Stimulated activated CD4-positive, alpha-beta T cell treated with anti-CD3 and anti-CD28 coated beads, Interleukin-15, amount 100 ng/mL, for 48 hours (primary cell): Measurements from ENCODE around the gene EIPR1.
"Not testable (repeated sequence)": the region's sequence is repeated elsewhere in the genome, so short reads cannot be mapped to it uniquely, and the experiment has no call there.

Experiments used
- DNase-seq, 2 donors: peaks; one replicate each; pipeline ENCODE4 v3.0.0-alpha.2; 2020; ENCODE audit warnings: low read depth in 2 of 2

Gene EIPR1

DNA sequence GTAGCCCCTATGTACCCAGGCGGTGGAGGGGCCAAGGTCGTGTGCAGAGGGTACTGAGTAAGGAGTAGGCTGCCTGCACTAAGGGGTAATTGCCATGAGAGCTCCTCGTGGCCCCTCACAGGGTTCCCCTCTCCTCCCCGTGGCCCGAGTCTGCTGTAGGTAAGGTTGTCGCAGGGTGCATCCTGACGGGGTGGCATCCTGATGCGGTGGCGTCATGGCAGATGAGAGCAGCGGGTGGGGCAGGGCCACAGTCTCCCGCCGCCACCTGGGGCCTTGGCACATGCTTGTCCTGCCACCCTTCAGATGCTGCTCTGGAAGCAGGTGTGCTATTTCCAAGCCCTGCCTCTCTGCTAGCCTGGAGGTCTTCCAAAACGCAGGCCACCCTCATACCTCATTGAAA, 89.7 kb downstream of the EIPR1 start:
- DNase-seq = no peak

DNA sequence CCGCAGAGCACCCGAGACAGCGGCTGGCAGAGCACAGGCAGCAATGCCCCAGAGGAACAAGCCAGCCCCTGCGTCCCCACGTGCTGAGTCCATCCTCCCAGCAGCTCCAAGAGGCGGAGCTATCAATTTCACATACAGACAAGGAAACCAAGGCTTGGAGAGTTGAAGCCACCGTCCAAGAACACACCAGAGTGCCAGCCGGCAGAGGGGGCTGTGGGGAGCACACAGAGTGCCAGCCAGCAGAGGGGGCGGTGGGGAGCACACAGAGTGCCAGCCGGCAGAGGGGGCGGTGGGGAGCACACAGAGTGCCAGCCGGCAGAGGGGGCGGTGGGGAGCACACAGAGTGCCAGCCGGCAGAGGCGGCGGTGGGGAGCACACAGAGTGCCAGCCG, 91.0 kb downstream of the EIPR1 start:
- not testable (repeated sequence) for DNase-seq

DNA sequence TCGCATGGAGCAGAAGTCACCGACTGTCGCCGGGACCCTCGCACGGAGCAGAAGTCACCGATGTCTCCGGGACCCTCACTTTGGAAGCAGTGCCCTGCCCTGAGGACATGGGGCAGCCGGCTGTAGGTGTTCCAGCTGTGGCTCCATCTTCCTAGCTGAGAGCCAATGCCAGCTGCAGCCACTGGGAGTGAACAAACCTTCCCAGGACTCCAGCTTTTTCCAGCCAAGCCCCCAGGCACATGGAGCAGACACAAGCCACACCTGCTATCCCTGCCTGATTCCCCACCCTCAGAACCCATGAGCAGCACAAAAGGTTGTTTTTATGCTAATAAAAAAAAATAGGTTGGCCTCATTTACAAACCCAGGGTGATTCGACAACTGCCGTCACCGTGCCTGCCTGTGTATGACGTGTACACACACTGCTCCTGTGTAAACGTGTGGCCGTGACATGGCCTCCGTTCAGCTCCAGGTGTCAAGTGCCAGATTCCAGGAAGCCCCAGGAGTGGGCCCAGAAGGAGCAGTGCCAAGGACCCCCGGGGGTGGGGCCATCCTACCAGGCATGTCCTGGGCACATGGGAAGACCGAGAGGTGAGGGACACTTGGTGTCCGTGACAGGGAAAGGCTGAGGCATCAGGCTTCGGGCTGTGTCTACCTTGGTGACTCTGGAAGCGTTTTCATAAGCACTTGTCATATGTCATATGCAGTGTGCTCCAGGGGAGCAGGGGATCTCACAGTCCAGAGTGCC, 91.5 kb downstream of the EIPR1 start:
- DNase-seq = no peak

DNA sequence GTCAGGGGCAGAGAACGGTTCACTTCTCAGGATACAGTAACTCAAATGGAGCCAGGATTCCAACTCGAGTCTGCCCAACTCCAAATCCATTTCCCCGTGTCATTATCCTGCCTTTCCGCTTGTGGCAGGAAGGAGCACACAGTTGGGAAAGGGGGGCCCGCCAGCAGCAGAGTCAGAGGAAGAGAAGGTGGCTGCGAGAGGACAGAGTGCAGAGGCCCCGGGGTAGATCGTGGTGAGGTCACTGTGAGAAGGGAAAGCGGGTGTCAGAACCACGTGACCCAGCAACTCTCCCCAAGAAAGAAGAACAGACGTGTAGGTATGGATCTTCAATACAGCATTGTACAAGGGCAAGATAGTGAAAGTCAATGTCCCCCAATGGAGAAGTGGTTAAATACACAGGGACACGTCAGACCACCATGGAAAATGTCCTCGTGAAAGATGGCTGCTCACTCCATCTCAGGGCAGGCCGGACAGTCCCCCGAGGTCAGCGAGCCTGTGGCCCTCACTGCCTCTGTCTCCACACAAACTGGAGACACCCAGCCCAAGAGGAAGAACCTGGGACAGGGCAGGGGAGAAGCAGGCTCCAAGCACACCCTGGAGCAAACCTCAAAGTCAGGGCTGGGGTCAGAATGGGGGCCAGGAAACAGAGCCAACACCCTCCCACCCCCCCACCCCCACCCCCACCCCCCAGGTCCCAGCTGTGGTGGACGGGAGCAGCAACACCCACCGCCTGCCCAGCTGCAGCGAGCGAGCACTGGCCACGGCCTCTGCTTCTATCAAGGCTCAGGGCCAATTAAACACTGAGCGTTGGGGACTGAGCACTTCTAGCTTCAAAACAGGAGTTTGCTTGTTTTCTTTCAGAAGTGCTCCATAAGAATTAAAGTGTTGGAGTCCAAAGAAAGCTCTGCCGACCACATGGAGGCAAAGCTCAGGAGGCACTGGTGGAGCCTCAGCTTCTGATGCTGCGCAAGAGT, 92.7 kb downstream of the EIPR1 start:
- no peak for DNase-seq

DNA sequence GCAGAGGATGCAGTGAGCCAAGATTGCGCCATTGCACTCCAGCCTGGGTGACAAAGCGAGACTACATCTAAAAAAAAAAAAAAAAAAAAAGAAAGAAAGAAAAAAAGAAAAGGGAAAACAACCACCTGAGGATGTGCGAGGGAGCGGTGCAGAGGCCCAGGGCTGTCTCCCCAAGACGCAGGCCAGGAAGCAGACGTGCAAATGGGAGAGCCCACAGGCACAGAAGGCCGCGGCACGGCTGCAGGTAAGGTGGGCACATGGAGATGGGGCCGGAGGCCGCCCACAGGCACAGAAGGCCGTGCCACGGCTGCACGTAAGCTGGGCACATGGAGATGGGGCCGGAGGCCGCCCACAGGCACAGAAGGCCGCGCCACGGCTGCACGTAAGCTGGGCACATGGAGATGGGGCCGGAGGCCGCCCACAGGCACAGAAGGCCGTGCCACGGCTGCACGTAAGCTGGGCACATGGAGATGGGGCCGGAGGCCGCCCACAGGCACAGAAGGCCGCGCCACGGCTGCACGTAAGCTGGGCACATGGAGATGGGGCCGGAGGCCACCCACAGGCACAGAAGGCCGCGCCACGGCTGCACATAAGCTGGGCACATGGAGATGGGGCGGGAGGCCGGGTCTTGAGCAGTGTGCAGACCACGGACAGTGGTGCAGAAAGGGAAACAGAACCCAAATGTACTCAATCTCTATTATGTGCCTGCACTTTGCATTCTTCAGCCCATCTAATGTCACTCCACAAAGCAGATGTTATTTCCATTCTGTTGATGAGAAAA, 93.6 kb downstream of the EIPR1 start:
- DNase-seq = not testable (repeated sequence)

DNA sequence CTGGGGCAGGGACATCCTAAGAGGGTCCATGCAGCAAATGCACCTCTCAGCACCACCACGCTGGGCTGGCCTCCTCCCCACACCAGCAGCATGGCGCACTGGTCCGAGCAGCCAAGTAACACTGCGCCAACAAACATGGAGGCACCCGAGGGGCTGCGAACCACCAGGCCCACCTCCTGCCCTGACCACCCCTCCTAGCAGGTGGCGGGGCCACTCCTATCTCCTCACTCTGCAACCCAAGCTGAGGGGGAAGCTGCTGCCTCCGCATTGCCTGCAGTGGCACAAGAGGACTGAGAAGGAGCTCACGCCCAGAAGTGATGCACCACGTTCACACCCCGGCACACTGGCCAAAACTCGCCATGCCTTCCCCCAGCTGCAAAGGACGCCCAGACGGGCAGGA, 94.4 kb downstream of the EIPR1 start:
- no peak for DNase-seq

DNA sequence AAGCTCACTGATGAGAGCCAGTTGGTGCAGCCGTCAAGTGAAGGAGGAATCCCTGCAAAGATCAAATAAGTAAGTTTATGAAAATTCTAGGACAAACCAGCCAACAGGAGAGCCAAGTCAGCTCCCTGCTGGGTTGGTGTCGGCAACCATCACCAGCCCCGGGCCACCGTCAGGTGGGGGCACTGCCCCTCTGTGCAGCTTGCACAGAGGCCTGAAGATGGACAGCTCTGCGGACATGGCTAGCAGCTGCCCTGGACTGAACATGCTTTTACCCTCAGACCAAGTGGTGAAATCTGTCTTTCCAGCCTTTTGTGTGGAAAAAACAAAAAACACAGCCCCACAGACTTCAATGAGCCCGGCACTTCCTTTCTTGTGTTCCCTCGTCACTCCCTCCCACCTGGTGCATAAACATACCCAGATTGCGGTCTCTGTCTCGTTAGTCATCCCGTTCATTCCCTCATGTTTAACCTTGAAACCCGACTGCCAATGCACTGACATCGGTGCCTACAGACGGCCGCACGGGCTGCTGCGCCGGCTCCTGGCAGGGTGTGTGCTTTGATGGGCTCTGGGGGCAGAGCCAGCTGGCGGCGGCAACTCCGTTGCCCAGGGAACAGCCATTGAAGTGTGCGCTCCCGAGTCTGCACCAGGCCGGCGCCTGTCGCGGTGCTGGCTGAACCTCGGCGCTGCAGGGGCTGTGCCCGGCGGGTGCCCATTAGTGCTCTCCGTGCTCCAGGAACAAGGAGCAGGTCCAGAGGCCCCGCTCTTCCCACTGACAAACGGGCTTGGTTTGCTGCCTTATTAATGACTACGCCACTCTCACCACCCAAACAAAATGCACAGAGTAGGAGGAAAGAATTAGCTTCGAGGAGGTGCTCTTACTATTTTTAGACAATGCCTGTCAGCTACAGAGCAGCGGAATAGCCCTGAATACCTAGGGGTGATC, 95.3 kb downstream of the EIPR1 start:
- no peak for DNase-seq

DNA sequence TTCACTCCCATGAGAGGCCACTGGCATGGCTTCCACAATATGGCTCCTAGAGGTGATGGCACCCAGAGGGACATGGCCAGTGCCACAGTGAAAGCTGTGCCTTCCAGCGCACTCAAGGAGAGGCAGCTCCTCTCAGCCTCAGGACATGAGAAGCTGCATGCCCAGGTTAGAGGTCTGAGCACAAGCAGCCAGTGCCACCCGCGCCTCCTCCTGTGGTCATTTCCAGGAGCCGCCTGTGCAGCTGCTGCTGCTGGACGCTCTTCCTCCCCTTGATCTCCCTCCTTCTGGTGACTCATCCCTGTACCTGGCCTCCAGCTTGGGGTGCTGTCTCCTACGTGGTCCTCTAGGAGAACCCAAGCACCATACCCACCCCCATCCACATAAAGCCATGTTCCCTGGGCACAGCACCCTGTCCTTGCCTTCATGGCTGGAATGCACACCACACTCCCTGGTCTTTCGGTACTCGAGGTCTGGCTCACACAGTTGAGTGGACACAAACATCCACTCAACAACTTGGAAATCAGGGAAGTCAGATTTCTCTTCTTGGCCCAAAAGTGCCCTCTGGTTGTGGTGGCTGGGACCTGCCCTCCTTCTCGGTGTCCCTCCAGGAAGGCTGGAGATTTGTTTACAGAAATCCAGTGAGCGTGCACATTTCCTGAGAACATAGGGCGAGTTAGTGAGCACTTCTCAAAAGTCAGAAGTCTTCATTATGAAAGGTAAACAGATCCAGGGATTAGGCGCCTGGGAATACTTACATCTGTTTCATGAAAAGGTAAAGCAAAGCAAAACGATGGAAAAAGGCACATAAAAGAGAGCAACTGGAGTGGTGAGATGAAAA, 96.7 kb downstream of the EIPR1 start:
- DNase-seq = no peak

DNA sequence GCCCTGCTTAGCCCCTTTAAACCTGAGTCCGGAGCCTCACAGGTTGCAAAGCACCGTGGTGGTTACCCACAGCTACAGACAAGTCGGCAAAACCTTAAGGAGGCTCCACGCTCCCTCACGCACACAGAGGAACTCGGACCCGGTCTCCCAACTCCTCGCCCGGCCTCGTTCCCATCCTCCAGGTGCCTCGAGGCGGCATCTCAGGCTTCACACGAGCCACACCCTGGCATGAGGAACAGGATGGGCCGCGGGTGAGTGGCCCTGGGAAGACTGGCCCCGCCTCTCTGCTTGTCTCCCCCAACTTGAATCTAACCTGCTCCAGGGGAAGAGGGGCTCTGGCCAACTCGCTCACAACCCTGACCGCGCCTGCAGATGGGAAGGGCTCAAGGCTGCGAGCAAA, 97.4 kb downstream of the EIPR1 start:
- DNase-seq = no peak

DNA sequence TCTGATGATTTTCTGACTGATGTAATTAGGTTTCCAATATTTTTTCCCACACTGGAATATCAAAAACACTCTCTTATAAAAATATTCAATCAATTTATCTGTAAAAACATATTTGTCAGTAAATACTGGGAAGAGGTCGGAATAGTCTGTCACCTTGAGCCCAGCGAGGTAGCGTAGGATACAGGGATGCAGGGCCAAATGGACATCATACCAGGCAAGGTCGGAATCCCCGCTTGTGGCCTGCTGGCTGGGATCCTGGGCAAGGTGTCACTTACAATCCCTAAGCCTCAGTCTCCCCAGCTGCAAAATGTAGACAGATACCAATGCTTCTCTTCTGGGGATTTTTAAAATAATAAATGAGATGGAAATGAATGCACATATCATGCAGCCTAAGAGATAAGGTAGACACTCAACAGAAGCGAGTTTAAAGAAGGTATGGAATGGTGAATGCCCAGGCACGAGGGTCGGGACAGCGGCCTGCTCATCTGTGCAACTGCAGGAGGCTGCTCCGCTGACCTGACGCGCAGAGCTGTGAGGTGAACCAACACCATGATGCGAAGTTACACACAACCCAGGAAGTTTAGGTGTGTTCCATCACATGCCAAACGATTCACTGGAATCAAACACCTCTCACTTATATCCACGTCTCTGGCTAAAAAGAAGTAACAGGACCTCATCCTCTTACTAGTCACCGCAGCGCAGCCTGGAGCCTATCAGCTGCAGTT, 98.2 kb downstream of the EIPR1 start:
- DNase-seq = no peak

DNA sequence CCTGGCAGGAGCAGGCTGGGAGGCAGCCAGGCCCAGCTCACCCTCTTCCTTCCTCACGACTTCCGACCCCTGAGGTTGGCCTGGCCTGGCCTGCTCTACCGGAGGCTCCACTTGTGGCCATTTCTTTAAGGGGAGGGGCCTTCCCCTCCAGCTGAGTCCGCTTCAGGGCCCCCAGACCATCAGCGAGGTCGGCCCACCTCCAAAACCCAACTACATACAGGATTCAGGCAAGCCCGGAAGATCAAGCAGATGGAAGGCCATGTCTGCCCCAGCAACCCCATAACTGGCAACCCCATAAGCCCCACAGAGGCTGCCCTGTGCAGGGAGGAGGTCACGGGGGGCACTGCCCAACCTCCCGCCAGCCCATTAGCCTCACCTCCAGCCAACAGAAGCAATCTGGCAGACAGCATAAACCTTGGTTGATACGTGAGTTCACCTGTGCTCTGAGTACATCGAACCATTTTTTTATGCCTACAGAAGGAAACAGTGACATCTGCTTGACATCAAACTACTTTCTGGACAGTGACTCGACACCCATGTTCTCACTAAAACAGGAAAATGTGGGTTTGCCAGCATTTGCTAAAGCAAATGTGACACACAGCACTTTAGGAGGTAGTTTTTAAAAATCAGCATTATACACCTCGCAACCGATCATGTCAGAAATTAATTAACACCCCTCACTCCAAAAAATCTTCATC, 98.9 kb downstream of the EIPR1 start:
- DNase-seq = no peak

DNA sequence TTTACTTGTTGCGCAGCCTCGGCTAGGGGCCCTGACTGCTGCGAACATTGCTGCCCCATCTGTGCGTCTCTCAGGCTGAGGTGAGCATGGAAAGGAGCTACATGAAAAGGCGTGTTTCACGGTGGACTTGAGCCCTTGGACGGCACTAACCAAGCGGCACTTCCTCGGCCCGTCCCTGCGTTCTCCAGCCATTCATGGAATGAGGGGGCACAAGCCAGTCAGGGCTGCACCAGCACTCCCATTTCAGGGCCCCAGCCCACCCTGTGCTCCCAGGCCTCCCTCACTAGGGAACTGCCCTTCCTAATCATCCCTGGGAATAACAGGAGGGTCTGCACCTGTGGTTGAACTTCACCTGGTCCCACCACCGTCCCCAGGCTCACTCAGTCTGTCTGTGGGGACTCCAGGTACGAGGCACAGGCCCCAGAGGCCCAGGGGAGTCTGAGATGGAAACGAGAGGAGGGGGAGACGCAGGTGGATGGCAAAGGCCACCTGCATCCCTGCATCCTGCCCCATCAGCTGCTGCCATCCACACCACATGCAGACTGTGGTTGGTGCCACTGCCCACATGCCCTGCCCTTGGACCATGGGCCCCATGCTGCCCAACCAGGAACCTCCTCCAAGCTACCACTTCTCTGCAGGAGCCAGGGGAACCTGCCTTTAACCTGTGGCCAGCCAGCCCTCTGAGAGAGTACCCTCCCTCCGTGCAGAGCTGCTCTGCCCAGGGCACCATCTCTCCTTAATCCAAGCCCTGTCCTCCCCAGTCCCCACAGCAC, 99.7 kb downstream of the EIPR1 start:
- no peak for DNase-seq

DNA sequence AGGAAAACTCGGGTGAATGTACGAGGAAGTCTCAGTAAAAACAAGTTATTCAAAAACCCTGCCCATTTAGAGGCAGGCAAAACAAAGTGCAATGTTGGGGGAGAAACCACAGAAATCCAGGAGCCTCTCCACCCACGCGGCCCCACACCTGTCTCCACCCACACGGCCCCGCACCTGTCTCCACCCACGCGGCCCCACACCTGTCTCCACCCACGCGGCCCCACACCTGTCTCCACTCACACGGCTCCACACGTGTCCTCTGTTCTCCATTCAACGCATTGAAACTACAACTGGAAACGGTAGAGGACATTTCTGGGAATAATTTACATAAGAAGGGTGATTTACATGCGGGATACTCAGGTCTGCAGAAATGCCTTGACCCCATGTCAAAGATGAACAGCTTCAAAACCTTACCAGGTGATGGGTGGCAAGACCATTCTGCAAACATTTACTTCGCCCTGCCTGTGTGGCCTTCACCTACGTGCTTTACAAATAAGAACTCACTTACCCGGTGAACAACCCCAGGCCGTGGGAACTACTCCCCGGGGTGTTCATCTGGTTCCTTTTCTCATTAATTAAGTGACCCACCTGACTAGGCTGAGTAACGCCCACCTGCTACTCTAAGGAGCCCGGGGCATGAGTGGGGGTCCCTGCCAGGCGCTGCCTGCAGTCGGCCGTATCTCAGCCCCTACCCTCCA, 100.4 kb downstream of the EIPR1 start:
- DNase-seq = no peak

DNA sequence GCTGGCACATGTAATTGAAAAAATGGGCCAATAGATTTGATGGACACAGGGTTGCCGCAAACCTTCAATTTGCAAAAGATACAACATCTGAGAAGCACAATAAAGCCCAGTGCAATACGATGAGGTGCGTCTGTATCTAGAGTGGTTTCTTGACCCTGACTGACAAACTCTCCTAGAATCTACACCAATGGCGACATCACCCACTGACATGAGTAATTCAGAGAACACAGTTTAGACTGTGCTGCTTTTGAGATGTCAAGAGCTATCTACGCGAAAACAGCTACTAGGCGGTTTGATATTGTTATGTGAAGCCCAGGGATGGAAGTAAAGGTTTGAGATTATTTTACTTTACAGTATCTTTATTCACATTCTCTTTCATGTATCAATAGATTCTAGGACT, 104.9 kb downstream of the EIPR1 start:
- DNase-seq = no peak

DNA sequence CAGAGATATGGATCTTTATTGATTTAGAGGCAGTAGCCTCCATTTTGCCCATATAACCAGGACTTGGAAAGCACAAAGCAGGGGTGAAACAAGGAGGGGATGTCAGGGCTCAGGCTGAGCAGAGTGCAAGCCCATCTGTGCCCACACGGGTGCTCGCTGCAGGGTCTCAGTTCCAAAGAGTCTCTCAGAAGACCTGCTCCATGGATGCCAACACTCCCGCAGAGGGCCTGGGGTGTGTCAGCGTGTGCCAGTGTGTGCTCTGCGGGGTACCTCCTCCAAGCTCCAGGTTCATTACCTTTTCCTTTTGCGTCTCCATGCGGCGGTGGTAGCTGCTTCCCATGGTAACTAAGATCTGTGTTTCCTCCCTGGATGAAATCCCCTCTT, 107.5 kb downstream of the EIPR1 start:
- no peak for DNase-seq

DNA sequence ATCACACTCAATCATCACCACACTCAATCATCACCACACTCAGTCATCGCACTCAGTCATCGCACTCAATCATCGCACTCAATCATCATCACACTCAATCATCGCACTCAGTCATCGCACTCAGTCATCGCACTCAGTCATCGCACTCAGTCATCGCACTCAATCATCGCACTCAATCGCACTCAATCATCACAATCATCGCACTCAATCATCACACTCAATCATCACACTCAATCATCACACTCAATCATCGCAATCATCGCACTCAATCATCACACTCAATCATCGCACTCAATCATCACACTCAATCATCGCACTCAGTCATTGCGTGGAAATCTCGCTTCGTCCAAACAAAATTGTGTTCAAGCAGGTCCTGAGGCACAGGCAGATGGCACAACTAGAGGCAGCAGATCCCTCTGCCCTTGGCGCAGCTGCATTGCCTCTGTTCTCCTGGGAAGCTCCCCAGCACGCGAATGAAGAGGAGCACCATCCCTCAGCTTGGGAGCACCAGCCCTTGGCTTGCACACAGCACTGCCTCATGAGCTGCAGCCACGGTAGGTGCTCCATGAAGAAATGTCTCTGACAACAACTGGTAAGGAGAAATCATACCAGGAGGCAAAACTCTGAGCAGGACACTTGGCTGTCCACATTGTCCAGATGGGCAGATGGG, 108.1 kb downstream of the EIPR1 start:
- no peak for DNase-seq

DNA sequence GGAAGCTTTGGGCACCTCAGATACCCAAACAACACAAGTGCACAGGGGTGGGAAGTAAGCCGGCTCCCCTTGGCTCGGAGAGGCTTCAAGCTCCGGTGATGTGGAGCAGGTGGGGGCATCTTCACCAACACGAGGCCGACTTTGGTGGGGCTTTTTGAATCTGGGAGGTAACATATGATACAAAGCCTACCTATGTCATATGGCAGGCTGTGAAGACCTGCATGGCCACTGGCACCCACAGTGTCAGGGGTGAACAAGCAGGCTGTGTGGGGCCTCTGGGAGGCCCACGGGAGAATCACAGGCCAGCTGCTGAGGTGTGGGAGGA, 109.0 kb downstream of the EIPR1 start:
- no peak for DNase-seq
